HS-27A (cell line): ENCODE data around the gene IL2RG.

Experiments
- DNase-seq: peaks from one replicate; pipeline ENCODE4 v3.0.0-alpha.2; 2012; ENCODE audit warnings: low read depth, missing footprints

Gene IL2RG

DNA sequence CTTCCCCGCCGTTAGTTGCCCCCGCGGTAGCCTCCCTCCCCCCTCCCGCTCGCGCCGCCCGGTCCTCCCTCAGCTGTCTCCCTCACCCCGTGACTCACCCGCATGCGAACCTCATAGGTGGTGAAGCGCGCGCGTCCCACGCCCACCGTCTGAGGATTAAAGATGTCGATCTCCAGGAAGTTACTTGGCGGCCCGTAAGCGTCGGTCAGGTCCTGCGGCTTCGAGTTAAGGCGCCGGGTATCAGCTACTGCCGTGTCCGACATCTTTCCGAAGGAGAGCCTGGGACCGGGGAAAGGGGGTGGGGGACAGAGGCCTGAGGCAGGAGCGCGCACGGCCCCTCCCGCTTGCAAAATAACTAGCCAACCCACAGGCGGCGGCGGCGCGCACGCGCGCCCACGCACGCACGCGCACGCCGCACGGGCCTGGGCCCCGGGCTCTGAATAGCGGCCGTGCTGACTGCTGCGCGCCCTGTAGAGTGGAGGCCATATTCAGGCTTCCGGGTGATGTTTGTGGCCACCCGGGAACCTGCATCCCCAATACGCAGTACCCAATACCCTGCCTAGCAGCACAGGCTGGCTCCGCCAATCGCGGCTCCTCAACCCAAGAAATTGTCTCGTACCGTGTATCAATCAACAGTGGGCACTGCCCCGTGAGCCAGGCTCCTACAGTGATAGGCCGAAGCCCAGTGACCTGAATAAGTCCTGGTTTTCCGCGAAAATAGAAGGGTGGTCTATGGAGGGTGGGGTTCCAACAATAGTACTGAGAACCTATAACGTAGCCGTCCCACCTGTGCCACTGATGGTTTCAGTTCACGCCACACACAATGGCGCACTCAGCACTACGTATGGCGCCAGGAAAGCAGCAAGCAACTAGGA lies 43.1 kb downstream of the IL2RG start, which contains the start of gene SNX12:
TSS of gene SNX12 (minus strand) at position 291 of the 875 bp plus-strand sequence. CDS start at position 263, 28 bp downstream.
- peak; percentile 87 for DNase-seq

DNA sequence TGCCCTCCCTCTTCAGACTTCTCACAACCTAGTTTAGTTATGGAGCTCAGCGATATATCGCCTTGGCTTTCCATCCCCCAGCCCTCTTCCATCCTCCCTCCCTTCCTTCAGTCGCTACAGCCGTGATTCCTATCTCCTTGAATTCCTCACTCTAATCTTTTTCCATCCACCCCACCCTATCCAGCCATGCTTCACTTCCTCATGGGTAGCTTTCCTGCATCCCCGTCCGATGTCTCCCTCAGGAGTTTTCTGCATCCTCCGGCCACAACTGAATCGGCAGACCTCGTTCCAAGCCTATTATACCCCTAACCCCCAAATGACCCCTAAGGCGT lies 43.7 kb downstream of the IL2RG start:
- peak; percentile 14 for DNase-seq

GRCh38 chrX:71067089-71067488 lies 44.3 kb downstream of the IL2RG start:
- no peak for DNase-seq

GRCh38 chrX:71060127-71060526 lies 51.2 kb downstream of the IL2RG start:
- DNase-seq: no peak

DNA sequence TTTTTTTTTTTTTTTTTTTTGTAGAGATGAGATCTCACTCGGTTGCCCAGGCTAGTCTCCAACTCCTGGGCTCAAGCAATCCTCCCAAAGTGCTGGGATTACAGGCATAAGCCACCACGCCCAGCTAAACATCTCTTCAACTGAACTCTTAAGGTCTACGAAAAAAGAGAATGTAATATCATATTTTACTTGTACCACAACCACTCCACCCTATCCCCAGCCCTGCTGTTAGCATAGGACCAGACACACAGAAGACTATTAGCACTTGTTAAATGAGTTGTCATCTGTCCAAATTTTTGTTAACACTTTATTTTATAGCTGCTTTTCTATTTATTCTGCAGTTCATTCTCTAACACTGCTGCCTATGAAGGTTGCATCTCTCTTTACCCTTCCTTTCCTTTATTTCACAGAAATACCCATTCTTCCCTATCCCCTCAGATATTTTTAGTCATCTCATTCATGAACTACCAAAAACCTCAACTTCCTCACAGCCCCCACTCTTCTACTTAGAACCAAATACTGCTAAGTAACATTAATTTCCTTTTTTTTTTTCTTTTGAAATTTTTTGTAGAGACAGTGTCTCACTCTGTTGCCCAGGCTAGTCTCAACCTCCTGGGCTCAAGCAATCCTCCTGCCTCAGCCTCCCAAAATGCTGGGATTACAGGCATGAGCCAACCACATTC lies 53.4 kb downstream of the IL2RG start:
- no peak for DNase-seq
